HG02840 (cell line): ENCODE measurements around the gene HIF1A.

Source experiments
- ATAC-seq: cut with Tn5 transposase; IDR thresholded peaks from one replicate; pipeline ENCODE4 v1.9.1; 2021; ENCODE audit warnings: mild to moderate bottlenecking, moderate library complexity, moderate number of reproducible peaks; ENCODE audit not compliant: unreplicated experiment, low FRiP score

The HIF1A gene

DNA sequence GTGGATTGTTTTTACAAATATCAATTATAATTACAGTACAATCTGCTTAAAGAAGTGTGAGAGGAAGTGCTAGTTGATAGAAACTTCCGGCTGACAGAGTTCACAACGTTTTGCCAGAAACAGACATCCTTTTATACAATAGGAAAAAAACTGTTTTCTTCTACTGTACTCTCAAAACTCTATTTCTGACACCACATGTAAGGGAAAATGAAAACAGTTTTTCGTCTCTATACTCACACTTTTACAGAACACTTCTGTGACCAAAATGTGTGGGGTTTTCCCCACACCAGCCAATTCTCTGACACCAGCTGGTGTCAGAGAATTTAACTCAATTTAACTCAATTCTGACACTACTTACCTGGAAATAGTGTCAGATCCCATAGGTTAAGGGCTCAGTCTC lies 24.2 kb upstream of the HIF1A start:
- peak; percentile 73 for ATAC-seq

DNA sequence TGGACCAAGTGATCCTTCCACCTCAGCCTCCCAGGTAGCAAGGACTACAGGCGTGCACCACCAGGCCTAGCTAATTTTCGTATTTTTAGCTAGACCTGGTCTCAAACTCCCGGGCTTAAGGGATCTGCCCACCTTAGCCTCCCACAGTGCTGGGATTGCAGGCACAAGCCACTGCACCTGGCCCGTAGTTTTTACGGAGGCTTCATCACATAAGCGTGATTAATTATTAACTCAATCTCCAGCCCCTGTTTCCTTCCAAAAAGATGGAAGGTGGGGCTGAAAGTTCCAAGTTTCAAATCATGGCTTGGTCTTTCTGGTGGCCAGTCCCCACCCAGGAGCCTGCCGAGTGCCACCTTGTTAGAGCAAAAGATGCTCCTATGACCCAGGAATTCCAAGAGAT lies 22.5 kb upstream of the HIF1A start:
- ATAC-seq: no peak

DNA sequence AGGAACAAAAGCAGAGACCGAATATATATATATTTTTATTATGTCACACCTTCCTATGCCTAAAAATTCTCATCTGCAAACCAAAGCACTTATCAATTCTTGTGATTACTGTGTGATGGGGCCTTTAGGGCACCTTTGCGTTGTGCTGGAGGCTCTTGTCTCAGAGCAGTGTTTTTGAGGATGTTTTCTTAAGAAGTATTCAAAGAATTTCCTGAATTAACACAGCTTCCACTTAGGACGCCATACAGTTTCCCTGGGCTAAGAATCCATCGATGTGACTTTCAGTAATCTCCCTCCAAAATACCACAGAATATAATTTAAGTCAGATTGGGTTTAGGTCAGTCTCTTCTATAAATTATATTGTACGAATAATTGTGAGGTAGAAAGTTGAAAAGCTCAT lies 22.0 kb upstream of the HIF1A start:
- ATAC-seq: no peak

DNA sequence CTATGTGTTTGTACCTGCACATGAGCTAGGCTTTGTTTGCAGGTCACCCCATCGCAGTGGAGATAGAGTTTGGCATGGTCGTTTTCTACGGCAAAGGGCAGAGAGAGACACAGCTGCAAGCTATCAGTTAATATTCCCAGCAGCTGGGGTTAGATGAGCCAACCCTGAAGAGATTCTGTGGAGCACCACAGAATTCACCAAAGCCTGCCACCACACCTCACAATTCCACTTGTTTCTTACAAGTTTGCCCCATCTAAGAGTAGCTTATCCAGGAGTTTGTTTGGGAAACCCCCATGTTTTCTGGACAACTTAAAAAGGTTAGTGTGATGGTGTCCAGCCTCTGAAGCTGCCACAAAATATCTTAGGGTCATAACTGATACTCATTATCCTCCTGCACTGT lies 20.0 kb upstream of the HIF1A start:
- no peak for ATAC-seq

DNA sequence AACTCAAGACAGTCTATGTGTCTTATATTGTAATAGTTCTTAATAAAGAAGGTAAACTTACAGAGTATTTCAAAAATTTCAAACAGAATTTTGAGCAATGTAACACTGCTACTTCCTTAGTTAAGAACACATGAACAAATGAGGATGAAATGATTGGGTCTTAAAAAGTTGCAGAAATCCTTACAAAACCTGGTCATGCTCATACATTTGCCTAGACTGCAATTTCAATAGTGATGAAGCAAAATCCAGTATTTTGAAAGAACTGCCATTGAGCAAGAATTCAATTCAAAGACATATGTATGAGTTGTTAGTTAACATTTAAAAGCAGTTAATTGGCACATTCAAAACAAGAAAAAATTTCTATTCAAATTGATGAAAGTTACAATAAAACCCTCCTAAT lies 17.8 kb upstream of the HIF1A start:
- ATAC-seq: no peak

DNA sequence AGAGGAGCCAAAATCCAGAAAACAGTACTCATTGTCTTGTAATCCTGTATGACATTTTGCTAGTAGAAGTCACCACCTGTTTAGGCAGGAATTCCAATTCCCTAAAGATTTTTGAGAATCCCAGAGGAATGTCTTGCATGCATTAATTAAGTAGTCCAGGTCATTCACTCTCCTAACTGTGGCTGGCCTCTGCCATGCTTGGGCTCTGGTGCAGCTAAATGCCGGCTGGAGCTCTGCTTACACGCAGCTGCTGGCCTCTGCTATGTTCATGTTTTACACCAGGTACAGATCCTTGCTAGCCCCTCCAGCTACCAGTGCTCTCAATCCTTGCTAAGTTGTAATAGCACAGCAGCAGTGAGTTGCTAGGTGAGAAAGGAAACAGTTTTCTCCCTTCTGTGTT lies 16.3 kb upstream of the HIF1A start:
- no peak for ATAC-seq

DNA sequence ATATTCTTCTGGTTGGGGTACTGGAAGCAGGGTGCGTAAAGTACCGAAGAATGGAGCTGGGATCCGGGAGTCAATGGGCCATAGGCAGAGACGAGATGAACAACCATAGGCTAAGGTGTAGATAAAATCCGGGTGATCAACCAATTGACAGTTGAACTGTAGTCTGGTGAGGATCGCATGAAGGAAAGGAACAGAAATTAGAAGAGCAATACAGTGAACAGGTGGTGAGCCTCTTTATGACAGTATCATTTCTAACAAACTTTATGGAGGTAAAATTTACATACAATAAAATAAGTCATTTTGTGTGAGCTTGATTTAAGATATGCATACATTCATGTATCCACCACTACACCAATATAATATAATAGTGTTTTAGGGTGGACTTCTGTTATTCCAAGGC lies 13.9 kb upstream of the HIF1A start:
- ATAC-seq: no peak

DNA sequence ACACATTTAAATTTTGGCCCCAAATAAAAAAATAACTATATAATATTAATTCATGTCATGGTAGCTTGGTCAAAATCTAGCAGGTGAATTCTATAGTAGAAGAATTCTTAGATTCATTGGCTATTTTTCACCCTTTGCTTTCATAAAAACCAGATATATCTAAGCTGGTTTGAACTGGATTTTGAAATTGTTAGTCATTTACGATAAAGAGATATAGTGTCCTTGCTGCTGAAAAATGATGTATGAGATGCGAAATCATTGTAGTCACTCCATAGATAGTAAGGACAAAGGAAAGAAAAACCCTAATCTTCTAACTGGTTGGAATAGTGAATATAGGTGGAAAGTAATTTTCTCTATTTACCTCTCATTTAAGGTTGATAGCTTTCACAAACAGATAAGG lies 12.2 kb upstream of the HIF1A start:
- no peak for ATAC-seq

DNA sequence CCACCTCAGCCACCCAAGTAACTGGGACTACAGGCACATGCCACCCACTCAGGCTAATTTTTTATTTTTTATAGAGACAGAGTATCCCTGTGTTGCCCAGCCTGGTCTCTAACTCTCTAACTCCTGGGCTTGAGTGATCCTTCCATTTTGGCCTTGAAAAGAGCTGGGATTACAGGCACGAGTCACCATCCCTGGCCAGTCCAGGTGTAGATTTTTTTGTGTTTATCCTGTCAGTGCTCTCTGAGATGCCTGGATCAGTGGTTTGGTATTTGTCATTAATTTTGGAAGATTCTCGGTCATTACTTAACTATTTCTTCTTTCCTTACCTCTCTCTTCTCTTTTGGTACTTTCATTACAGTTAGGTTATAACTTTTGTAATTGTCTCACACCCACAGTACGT lies 5.3 kb upstream of the HIF1A start:
- no peak for ATAC-seq

DNA sequence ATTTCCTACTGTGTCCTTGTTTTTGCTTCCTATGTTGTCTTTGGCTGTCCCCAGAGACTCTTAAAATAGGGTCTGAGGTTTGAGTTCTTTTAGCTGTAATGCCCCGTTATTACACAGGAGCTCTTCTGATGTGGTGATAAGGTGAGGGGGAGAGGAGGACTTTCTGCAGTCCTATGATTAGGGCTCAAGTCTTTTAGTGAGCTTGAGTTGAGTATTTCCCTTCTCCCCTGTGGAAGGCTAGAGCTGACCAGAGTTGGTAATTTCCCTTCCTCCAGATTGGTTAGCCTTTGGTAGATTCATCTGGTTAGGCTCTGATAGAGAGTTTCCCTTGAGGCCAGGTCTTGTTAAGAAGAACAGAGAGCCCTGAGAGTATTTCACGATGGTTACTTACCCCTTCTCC lies 4.3 kb upstream of the HIF1A start:
- ATAC-seq: no peak

DNA sequence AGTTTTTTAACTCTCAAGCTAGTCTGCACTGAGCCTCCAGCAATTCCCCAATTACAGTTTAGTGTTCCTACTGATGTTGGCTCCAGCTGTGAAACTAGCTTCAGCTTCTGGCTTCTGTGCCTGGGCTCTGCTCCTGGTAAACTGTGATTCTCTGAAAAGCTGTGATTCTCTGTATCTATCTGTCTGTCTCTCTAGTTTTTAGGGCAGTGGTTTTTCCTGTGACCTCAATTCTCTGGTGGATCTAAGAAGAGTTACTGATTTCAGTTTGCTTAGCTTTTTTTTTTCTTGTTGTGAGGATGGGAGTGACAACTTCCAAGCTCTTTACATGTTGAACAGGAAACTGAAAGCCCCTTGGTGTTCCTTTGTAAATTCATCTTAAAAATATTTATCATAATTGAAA lies 3.8 kb upstream of the HIF1A start:
- no peak for ATAC-seq

DNA sequence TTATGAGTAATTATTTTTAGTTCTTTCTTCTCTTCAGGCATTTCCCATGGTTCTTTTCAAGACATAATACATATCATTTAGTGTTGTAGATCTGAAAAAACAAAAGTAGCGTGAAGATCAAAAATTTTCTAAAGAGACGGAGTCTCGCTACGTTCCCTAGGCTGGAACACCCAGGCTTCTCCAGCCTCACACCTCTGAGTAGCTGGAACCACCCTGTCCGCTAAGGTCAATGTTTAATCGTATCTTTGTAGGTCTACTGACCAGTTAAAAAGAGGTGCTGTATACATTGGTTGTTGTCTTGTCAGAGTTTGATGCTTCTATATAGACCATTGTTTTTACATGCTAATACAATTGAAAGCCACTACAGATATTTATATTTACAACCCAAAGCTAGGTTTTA lies 1.3 kb upstream of the HIF1A start:
- no peak for ATAC-seq

DNA sequence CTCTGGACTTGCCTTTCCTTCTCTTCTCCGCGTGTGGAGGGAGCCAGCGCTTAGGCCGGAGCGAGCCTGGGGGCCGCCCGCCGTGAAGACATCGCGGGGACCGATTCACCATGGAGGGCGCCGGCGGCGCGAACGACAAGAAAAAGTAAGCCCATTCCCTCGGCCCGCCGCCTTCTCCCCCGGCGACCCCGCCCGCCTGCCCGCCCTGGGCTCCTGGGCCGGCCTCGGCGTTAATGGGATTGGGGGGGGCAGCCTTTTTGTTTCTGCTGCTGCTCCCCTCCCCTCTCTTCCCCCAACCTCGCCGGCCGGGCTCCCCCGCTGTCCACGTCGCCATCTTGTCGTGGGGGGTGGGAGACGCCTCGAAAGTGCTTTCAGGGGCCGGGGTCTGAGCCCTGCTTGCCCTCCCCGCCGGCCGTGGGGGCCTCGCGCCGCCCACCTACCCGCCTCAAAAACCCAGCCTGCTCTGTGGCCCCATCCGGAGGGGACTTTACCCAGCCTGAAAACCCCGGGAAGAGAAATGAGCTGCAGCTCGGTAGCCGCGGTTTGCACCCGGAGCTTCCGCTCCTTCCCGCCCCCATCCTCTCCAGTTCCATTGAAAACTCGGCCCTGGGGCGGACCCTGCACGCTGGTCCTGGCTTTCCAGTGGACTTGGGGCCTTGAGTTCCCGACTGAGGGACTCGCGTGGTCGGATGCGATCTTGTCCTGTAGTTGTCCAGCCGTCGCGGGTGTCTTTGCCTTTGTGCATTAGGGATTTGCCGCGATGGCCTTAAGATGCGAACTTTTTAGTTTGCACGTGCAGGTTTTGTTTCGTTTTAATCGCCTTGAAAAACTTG lies 598 bp downstream of the HIF1A start:
- ATAC-seq: peak; percentile 10

DNA sequence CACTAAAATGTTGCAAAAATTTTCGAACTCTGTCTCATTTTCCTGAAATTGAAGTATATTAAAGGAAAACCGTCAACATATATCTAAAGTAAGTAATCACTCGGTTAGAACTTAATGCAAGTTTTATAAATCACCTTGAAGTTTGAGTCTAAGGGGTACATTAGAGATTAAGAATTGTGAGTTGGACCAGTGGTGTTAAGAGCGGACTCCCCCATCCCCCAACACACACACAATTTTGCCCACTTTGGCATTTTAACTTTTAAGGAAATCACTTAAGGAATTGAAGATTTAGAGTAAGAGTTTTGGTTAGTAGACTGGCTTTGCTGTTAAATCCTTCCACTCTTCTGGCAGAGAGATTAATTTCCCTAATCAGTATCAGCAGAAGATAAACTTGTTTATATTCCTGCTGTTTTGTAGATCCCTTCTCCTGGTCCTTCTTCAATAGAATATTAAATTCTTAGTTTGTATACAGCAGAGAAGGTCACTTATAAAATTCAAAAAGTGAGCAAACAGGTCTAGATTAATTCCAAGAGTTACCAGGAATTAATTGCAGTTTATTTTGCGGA lies 1.5 kb downstream of the HIF1A start:
- ATAC-seq: no peak

DNA sequence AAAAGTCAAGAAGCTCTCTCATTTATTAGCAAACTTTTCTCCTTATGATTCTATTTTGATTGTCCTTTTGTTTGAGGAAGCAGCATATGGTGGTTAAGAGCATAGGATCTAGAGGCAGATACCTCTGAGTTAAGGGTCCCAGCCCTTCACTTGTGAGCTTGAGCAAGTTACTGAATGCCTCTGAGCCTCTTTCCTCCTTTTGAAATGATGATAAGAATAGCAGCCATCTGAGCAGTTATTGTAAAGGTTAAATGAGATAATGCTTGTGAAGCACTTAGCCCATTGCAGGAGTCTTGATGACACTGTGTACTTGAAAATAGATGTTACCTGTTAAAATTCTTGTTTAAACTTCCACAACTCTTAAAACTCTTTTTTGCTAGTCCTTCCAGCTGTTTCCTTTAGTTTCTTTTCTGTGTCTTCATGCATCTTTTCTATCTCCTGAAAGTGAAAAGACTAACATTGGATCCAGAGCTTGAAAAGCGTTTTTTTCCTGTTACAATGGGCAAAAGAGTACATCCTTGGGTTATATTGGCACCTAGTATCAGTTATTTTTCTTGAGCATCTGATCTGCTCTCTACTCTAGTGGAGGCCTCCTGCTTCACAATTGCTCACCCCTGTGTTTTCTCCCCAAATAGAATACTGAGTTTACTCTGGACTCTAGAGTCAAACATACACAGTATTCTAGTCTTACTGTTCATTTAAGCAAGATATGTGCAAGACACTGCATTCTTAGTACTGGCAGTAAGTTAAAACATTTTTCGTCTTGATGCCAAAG lies 3.1 kb downstream of the HIF1A start:
- no peak for ATAC-seq

DNA sequence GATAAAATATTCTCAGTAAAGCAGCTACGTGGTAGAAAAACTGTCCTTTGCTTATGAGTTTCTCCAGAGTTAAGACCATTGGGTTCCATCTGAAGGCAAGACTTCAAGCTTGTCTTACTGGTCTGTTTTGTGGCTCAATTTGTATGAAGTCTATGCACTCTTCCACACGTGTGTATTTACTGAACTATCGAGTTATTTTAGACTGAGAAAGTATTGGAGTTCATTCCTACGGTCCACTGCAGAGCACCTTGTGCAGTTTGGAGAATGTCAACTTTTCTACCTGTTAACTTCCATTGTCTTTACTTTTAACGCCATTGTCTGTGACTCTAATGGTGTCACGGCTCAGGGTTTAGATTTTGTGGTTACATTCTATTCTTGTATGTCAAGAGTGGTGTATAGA lies 3.7 kb downstream of the HIF1A start:
- no peak for ATAC-seq

DNA sequence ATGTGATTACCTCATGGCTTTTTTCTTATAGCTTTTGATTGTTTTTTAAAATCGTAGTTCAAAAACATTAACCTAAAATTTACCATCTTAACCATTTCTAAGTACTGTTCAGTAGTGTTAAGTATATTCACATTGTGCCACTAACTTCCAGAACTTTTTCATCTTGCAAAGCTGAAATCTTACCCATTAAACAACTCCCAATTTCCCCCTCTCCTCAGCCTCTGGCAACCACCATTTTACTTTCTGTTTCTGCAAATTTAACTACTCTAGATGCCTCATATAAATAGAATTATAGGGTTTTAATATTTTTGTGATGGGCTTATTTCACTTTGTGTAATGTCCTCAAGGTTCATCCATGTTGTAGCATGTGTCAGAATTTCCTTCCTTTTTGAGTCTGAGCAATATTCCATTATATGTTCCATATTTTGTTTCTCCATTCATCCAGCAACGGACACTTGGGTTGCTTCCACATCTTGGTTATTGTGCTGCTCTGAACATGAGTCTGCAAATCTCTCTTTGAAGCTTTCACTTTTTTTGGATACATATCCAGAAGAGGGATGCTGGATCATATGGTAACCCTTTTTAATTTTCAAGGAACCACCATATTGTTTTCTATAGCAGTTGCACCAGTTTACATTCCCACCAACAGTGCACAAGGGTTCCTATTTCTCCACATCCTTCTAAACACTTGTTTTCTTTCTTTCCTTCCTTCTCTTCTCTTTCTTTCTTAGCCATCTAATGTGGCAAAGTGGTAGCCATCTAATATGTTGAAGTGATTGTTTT lies 5.0 kb downstream of the HIF1A start:
- no peak for ATAC-seq

DNA sequence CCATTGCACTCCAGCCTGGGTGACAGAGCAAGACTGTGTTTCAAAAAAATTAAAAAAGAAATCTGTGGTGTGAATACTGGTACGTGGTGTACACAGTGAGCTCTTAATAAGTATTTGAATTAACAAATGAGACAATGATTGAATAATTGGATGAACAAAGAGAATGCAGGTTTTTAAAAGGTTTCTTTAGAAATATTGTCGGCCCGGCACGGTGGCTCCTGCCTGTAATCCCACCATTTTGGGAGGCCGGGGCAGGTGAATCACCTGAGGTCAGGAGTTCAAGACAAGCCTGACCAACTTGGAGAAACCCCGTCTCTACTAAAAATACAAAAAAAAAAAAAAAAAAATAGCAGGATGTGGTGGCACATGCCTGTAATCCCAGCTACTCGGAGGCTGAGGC lies 6.6 kb downstream of the HIF1A start:
- ATAC-seq: no peak

DNA sequence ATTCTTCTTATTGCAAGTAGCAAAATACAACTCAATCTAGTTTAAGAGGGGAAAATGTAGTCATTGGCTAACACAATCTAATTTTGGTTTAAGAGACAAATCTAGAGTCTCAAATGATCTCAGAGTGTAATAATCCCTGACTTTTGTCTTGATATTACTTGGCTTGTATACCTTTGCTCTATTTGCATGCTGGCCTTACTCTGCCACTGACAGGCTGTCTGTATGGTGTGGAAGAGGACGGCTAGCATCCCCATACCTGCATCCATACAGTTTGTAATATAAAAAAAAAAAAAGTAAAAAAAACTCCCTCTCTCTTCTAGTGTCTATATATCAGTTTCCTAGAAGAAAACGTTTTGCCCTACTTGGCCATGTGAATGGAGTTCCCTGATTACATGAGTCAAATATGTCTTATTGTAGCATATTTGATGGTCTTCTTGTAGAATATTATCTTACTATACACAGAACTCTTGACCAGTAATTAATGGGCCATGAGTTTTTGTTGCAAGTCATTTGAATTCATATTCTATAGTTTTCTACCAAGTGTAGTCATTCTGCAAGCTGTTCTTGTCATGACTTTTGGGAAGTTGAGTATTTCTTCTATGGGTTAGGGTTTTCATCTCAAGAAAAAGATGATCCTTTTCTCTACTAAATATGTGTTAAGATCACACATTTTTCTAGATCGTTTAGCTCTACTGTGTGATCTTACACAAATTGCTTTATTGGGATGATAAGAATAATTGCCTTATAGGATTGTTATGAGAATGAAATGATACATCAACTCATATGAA lies 8.2 kb downstream of the HIF1A start:
- peak; percentile 59 for ATAC-seq

DNA sequence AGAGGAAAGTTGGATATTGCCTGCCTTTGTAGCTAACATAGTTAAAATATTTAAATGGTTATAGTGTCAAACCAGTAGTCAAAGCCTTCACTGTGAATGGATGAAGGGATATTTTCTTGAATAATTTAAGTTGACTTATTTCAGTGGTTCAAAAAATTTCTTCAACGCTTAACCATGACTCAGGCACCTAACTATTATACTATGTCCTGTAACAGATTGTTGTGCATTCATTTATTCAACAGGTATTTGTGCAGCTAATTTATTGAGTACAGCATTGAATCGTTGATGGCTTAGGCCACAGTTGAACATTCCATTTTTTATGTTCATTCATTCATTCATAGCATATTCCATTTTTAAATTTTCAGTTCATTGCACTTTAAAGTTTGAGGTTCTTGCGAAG lies 9.2 kb downstream of the HIF1A start:
- no peak for ATAC-seq
